Liver (tissue), 9 donors: ENCODE results near the gene SCD5. TPM values are rescaled to one million over a fixed set of nuclear protein-coding genes. Genes with fewer than 3 reads are reported as not detected.

Experiments used
- DNase-seq: peaks from one replicate; pipeline ENCODE4 v3.0.0-alpha.2; 2017; ENCODE audit warnings: low spot score
- H3K27ac ChIP-seq, 2 donors: one replicate each; pipeline ENCODE4 v1.7.0; 2013; ENCODE audit warnings: inconsistent platforms in 2 of 2, low read length in 2 of 2, control low read depth in 1 of 2, low read depth in 1 of 2, mild to moderate bottlenecking in 1 of 2
- H3K27me3 ChIP-seq, 4 donors: one replicate each; pipeline versions ENCODE4 v1.6.1 to v1.7.0; 2013; ENCODE audit warnings: low read length in 3 of 4, inconsistent platforms in 1 of 4, mild to moderate bottlenecking in 1 of 4, moderate library complexity in 1 of 4; ENCODE audit not compliant: control insufficient read depth in 4 of 4, insufficient read depth in 4 of 4
- H3K36me3 ChIP-seq, 4 donors: one replicate each; pipeline versions ENCODE4 v1.6.1 to v1.7.0; 2013; ENCODE audit warnings: low read length in 3 of 4, mild to moderate bottlenecking in 3 of 4, low read depth in 1 of 4, moderate library complexity in 1 of 4; ENCODE audit not compliant: control insufficient read depth in 4 of 4, insufficient read depth in 3 of 4
- H3K4me1 ChIP-seq, 4 donors: one replicate each; pipeline versions ENCODE4 v1.6.1 to v1.7.0; 2013; ENCODE audit warnings: low read length in 3 of 4, mild to moderate bottlenecking in 3 of 4, moderate library complexity in 1 of 4; ENCODE audit not compliant: control insufficient read depth in 4 of 4, insufficient read depth in 4 of 4
- H3K4me3 ChIP-seq, 3 donors: one replicate each; pipeline versions ENCODE4 v1.6.1 to v1.7.0; 2013; ENCODE audit warnings: low read length in 3 of 3, control low read depth in 1 of 3, low read depth in 1 of 3, mild to moderate bottlenecking in 1 of 3
- H3K9ac ChIP-seq, 2 donors: one replicate each; pipeline ENCODE4 v1.7.0; 2013; ENCODE audit warnings: low read length in 2 of 2, mild to moderate bottlenecking in 2 of 2, moderate library complexity in 2 of 2, control low read depth in 1 of 2, low read depth in 1 of 2
- H3K9me3 ChIP-seq, 4 donors: one replicate each; pipeline versions ENCODE4 v1.6.1 to v1.7.0; 2013; ENCODE audit warnings: low read length in 3 of 4; ENCODE audit not compliant: control insufficient read depth in 4 of 4
- EGR1 ChIP-seq, 2 donors: IDR thresholded peaks; 2 replicates each; pipeline ENCODE4 v1.6.1; 2016 to 2018; ENCODE audit warnings: antibody characterized with exemption in 2 of 2, low read depth in 2 of 2
- FOXA1 ChIP-seq: IDR thresholded peaks from 2 replicates; pipeline ENCODE4 v1.6.1; 2016; ENCODE audit warnings: antibody characterized with exemption
- FOXA2 ChIP-seq: IDR thresholded peaks from 2 replicates; pipeline ENCODE4 v1.6.1; 2016; ENCODE audit warnings: antibody characterized with exemption
- GABPA ChIP-seq, 2 donors: IDR thresholded peaks in 1 of 2; conservative IDR thresholded peaks in 1 of 2; 2 replicates each; pipeline ENCODE4 v1.6.1; 2016; ENCODE audit warnings: antibody characterized with exemption in 2 of 2, mild to moderate bottlenecking in 1 of 2, moderate library complexity in 1 of 2
- HNF4A ChIP-seq, 2 donors: conservative IDR thresholded peaks; 2 replicates each; pipeline ENCODE4 v1.6.1; 2016; ENCODE audit warnings: antibody characterized with exemption in 2 of 2, mild to moderate bottlenecking in 2 of 2
- HNF4G ChIP-seq: IDR thresholded peaks from 2 replicates; pipeline ENCODE4 v1.6.1; 2016; ENCODE audit warnings: antibody characterized with exemption
- JUND ChIP-seq, 2 donors: IDR thresholded peaks; 2 replicates each; pipeline ENCODE4 v1.6.1; 2016; ENCODE audit warnings: antibody characterized with exemption in 2 of 2
- NR2F2 ChIP-seq: IDR thresholded peaks from 2 replicates; pipeline ENCODE4 v1.6.1; 2016; ENCODE audit warnings: antibody characterized with exemption
- RAD21 ChIP-seq, 2 donors: IDR thresholded peaks; 2 replicates each; pipeline ENCODE4 v1.6.1; 2016; ENCODE audit warnings: antibody characterized with exemption in 2 of 2, mild to moderate bottlenecking in 2 of 2
- RXRA ChIP-seq, 2 donors: IDR thresholded peaks; 2 replicates each; pipeline ENCODE4 v1.6.1; 2017 to 2018; ENCODE audit warnings: antibody characterized with exemption in 2 of 2, mild to moderate bottlenecking in 1 of 2
- SP1 ChIP-seq: IDR thresholded peaks from 2 replicates; pipeline ENCODE4 v1.6.1; 2018; ENCODE audit warnings: antibody characterized with exemption, mild to moderate bottlenecking
- TAF1 ChIP-seq: conservative IDR thresholded peaks from 2 replicates; pipeline ENCODE4 v1.6.1; 2016; ENCODE audit warnings: antibody characterized with exemption, mild to moderate bottlenecking
- YY1 ChIP-seq: IDR thresholded peaks from 2 replicates; pipeline ENCODE4 v1.6.1; 2016; ENCODE audit warnings: antibody characterized with exemption, mild to moderate bottlenecking
- WGBS: extraction: QIAGEN DNeasy Blood & Tissue Kit; methylation state at CpG from one replicate; pipeline ENCODE4 v1.1.7; 2013; 5-methylcytosine and 5-hydroxymethylcytosine counted together
- polyA plus RNA-seq, 2 donors: library from polyadenylated mRNA; stranded (reverse) in 1 of 2; unstranded in 1 of 2; fragments of 200-250 nt in 1 of 2; fragments of >200 nt in 1 of 2; fragmentation: Nextera tagmentation in 1 of 2; extraction: Ambion mirVana in 1 of 2; gene quantifications; one replicate each; pipeline versions ENCODE4 v1.2.1 to v1.2.3, GENCODE V29; 2013 to 2015
- total RNA-seq, 2 donors: library from RNA; depleted of rRNA; stranded (reverse); fragments of >200 nt; gene quantifications; one replicate each; pipeline ENCODE4 v1.2.3, GENCODE V29; 2014
- TF ChIP-seq, protein P1 (sequence below): IDR thresholded peaks from 2 replicates; pipeline ENCODE4 v1.6.1; 2016; ENCODE audit warnings: antibody characterized with exemption
- TF ChIP-seq, protein P2 (sequence below): IDR thresholded peaks from 2 replicates; pipeline ENCODE4 v1.6.1; 2016; ENCODE audit warnings: antibody characterized with exemption
- TF ChIP-seq, protein P3 (sequence below): fragments of 150-350 bp; IDR thresholded peaks from 2 replicates; pipeline ENCODE4 v1.5.1; 2017; ENCODE audit warnings: improper control_type of control experiment, low read depth, low read length; ENCODE audit not compliant: missing input control
- TF ChIP-seq, protein P4 (sequence below): IDR thresholded peaks from 2 replicates; pipeline ENCODE4 v1.6.1; 2016; ENCODE audit warnings: antibody characterized with exemption
- donor health status: healthy.
- donor health status: healthy.
- donor health status: healthy.
- donor health status: healthy.
- donor health status: healthy.

SCD5 gene
- total and polyA plus RNA-seq, 4 donors = 0.14 to 1.9 (median 0.57) TPM

- TF ChIP-seq, protein P1, sequence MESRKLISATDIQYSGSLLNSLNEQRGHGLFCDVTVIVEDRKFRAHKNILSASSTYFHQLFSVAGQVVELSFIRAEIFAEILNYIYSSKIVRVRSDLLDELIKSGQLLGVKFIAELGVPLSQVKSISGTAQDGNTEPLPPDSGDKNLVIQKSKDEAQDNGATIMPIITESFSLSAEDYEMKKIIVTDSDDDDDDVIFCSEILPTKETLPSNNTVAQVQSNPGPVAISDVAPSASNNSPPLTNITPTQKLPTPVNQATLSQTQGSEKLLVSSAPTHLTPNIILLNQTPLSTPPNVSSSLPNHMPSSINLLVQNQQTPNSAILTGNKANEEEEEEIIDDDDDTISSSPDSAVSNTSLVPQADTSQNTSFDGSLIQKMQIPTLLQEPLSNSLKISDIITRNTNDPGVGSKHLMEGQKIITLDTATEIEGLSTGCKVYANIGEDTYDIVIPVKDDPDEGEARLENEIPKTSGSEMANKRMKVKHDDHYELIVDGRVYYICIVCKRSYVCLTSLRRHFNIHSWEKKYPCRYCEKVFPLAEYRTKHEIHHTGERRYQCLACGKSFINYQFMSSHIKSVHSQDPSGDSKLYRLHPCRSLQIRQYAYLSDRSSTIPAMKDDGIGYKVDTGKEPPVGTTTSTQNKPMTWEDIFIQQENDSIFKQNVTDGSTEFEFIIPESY = no peak
These were observed 210.6 kb downstream of the SCD5 start (continued) for GRCh38 chr4:82587826-82588540.

DNA sequence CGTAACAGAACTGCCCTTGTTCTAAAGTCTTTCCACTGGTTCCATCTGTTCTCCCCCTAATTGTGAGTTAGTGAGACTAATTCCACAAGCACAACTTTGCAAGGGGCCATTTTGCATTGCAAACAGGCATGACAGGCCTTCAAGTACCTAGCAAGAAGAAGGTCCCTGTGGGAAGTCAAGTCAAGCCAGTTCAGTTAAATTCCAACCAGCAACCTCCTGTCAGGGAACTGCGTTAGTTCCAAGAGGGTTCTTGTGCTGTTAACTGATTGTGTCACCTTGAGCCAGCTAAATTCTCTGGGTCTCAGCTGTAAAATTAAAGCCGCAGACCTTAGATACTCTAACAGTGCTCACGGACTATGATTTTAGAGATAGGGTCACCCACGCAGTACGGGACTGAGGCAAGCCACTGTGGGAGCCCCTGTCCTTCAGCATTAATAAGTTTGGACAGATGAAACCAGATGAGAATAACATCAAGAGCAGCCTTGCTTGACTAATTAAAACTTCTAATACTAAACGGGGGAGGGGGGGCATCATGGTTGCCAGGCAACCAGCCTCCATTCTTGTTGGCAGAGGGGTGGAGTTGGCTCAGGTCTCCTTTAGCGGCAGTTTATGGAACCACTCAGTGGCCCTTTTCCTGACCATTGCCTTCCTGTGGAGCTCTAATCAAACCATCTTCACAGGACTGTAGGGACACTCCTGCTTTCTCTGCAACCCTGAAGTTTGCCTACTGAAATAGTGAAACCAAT lies 212.7 kb downstream of the SCD5 start:
- H3K4me1 ChIP-seq = peaks cover 0 to 12% (median 8%) of the 10 kb centered on the region in 4 donors
- 86% methylated on average over 8 of the region's 8 CpGs for WGBS
- no peak overlapping the region for H3K27ac ChIP-seq
- DNase-seq = no peak
- H3K36me3 ChIP-seq = no peaks in the 10 kb centered on the region
- TF ChIP-seq HNF4G (no peak), GABPA (IDR thresholded peaks at IDR 0.05 in 1 of 2, conservative IDR thresholded peaks at IDR 0.05 in 1 of 2) (no peak), TAF1 (no peak), JUND (IDR thresholded peaks at IDR 0.05) (no peak), FOXA1 (no peak), HNF4A (conservative IDR thresholded peaks at IDR 0.05) (no peak), FOXA2 (no peak), NR2F2 (no peak), SP1 (no peak), RAD21 (IDR thresholded peaks at IDR 0.05) (no peak), YY1 (no peak), EGR1 (IDR thresholded peaks at IDR 0.05; ENCODE audit: low read depth in 2 of 2) (no peak), RXRA (IDR thresholded peaks at IDR 0.05) (no peak)
- TF ChIP-seq, protein P2, sequence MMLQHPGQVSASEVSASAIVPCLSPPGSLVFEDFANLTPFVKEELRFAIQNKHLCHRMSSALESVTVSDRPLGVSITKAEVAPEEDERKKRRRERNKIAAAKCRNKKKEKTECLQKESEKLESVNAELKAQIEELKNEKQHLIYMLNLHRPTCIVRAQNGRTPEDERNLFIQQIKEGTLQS = no peak
- TF ChIP-seq, protein P3, sequence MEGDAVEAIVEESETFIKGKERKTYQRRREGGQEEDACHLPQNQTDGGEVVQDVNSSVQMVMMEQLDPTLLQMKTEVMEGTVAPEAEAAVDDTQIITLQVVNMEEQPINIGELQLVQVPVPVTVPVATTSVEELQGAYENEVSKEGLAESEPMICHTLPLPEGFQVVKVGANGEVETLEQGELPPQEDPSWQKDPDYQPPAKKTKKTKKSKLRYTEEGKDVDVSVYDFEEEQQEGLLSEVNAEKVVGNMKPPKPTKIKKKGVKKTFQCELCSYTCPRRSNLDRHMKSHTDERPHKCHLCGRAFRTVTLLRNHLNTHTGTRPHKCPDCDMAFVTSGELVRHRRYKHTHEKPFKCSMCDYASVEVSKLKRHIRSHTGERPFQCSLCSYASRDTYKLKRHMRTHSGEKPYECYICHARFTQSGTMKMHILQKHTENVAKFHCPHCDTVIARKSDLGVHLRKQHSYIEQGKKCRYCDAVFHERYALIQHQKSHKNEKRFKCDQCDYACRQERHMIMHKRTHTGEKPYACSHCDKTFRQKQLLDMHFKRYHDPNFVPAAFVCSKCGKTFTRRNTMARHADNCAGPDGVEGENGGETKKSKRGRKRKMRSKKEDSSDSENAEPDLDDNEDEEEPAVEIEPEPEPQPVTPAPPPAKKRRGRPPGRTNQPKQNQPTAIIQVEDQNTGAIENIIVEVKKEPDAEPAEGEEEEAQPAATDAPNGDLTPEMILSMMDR = no peak
- TF ChIP-seq, protein P1 = no peak
- TF ChIP-seq, protein P4, sequence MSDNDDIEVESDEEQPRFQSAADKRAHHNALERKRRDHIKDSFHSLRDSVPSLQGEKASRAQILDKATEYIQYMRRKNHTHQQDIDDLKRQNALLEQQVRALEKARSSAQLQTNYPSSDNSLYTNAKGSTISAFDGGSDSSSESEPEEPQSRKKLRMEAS = no peak
- H3K4me3 ChIP-seq = no peak overlapping the region
- no peak overlapping the region for H3K9ac ChIP-seq
- H3K9me3 ChIP-seq = no peaks in the 10 kb centered on the region
- no peaks in the 10 kb centered on the region for H3K27me3 ChIP-seq
